Stimulated activated CD4-positive, alpha-beta T cell treated with anti-CD3 and anti-CD28 coated beads, Interleukin-4, amount 100 ng/mL, for 4 hours (primary cell): ENCODE results near the gene BICC1.
"Not testable (repeated sequence)": the region's sequence is repeated elsewhere in the genome, so short reads cannot be mapped to it uniquely, and the experiment has no call there.

Source experiments
- DNase-seq, 2 experiments: peaks; one replicate each; pipeline ENCODE4 v3.0.0-alpha.2; 2020

Gene BICC1

DNA sequence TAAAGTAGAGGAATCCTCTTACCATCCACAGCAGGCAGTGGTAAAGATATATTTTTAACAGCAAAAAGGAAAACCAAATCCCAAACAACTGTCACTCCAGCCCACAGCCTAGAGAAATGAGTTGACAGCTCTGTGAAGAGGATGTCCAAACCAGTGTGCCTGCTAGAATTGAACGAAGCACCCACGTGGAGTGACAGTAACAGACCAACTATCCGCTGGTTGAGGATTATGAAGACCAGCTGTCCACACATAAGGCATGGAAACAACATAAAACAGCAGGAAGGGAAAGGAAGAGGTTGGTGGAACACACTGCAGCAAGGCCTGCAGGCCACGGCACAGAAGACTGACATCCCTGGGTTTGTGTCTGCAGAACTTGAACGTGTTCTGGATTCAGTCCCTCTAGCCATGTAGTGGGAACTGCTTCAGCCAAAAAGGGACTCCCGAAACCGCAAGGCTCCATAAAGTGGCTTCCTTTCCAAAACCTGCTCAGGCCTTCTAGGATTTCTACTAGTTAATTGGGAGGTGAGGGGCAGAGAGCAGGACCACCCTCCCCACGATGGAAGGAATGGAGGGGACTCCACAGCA, 324.4 kb downstream of the BICC1 start:
- DNase-seq: no peak

DNA sequence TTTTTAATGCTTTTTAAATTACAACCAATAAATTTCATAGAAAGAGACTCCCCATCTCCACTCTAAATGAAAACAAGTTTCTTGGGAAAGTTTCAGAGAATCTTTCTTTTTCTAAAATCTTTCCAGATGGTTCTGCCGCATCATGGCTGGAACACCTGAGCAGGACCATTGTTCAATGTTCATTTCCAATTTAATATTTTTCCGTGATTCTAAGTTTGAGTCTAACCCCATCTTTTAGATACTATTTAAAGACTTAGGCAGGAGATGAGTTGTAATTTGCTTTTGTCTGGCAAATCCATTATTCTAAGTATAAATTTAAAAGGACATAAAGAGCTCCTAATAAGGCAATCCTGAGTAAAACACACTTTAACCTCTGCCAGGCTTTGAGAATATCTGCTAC, 325.2 kb downstream of the BICC1 start:
- DNase-seq: no peak

DNA sequence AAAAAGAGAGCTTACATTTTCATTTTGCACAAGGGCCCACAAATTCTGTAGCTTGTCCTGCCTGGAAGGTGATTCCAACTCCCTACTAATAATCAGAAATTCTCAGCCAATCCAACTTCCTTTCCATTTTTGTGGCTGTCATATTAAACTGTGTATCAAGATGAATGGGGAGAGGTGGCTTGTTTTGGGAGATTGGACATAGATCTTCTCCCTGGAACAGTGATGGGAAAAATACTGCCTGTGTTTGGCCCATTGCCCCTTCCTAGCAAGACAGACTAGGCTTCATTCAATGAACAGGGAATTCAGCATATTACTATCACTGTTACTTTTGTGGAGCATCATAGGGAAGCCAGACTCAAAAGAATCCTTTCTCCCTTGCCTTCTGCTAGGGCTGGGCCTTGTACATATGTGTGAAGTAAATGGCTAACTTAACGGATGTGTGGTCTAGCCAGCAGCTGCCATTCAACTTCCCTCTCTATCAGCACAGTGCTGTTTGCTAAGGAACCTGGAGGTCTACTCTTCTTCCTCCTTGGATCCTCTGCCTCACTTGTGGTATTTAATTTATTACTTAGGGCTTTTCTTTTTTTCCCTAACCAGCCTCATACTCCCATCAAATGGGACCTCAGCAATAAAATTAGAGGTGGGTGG, 326.0 kb downstream of the BICC1 start:
- DNase-seq: no peak

DNA sequence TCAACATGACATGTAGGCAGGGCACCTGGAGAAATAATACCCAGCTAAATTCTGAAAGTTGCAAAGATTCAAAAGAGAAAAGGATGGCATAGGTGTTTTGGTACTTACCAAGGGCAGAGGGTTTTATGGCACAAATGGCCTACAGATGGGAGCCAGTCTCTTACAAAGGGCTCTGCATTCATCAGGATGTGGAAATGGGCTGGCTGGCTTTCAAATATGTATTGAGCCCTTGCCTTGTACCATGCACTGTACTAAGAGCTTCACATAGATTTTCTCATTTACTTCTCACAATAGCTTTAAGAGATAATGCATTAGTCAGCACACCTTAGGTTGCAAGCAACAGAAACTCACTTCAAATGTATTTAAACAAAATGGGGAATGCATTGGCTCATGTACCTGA, 327.1 kb downstream of the BICC1 start:
- DNase-seq: no peak

DNA sequence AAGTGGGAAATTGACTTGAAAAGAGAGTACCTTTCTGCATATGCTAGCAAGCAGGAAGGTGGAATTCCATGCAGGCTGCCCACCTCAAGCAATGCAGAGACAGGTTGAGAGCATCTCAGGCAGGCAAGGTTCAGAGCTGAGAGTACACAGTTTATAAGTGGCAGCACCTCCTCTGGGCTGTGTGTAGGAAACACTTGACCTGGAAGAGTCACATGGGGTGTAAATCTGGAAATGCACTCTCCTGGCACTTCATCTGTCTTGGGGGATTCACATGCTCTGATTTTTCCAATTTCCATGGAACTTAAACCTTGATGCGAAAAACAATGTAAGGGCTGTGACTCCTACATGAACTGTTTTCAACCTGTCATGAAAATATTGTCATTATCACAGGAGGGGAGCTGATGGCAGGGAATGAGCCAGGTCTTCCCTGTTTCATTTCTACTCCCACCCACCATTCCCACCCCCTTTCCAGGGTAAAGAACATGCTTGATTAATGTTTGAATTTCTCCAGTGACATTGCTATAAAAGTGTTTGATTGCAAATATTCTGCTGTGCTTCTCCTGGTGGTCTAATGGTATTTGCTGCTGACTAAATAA, 328.3 kb downstream of the BICC1 start:
- no peak for DNase-seq

DNA sequence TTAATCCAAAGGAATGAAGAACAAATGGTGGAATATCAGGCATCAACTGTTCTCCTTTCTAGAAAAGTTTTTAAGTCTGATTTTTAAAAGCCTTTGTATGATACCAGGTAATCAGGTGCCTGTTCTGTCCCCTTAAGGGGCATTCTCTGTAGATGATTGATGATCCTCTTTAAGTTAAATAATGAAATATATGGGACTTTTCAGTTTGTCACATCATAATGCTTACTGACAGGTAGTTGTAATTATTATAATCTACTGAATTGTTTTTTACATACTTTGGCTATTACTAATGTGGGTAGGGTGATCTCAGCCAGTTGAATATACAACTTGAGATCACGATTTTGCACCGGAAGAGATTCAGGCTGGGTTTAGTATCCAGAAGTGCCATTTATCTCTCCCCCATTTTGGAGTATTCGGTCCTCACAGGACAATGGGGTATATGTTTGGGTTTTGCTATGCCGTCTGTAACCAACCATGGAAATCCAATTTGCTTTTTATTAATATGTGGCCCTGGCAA, 330.2 kb downstream of the BICC1 start:
- DNase-seq: no peak

DNA sequence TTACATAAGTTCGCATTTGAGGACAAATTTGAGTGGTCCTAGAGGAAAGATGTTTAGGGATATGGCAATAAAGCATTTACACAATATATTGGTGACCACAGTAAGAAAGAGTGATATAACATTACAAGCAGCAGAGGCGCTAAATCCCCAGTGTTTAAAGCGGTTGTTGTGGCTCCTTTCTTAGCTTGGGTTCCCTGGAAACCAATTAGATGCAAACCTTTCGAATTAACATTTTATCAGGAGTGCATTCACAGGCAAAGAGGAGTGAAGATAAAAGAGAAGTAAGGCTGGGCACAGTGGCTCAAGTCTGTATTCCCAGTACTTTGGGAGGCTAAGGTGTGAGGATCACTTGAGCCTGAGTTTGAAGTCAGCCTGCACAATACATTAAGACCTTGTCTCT, 331.1 kb downstream of the BICC1 start:
- no peak for DNase-seq

DNA sequence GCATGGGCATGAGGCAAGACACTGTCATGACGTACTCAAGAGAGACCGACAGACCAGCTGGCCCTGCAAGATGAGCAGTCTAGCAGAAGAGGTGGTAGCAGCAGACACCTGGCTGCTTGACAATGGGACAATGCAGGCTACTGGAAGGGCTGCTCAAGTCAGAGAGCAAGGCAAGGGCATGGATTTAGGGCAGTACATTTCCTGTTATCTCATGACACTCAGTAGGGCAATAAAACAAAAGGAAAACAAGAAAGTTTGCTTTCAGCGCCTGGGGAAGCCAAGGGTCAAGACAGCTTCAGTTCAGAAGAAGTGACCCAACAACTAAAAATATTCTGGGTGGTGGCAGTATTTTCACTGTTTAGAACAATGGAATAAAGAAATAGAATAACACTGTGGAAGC, 332.0 kb downstream of the BICC1 start:
- DNase-seq: no peak

DNA sequence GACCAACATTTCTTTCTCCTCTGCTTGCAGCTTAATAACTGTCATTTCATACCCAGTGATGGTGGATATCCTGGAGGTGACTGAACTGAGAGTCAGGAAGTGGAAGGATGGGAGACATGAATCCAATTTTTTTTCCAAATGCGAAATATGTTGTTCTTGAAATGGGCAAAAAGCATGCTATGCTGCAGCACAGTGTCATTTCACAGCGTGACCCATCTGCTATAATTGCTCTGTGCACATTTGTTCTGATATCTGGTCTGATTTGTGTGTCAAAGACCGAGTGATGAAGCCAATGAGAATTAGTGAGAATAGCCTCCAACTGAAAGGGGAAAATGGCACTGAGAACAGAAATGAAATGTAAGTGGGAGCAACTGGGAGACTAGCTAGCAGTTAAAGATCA, 334.2 kb downstream of the BICC1 start:
- no peak for DNase-seq

DNA sequence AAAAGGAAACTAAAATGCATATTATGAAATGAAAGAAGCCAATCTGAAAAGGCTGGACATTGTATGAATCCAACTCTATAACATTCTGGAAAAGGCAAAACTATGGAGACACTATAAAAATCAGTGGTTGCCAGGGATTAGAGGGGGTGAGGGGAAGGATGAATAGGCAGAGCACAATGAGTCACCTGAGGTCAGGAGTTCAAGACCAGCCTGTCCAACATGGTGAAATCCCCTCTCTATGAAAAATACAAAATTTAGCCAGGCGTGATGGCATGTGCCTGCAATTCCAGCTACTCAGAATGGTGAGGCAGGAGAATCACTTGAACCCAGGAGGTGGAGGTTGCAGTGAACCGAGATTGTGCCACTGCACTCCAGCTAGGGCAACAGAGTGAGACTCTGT, 338.9 kb downstream of the BICC1 start:
- no peak for DNase-seq

DNA sequence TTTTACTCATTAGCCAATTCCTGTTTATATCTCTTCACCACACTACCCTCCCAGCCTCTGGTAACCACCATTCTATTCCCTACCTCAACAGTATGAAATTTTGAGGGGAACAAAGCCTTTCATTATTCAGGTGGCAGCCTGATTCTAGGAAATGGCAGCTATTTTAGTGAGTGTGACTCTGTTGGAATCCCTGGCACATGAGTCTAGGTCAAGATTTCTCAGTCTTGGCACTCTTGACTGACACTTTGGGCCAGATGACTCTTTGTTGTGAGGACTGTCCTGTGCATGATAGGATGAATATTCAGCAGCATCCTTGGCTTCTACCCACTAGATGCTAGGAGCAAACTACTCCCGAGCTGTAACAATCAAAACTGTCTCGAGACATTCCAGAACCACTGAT, 341.0 kb downstream of the BICC1 start:
- DNase-seq: no peak

DNA sequence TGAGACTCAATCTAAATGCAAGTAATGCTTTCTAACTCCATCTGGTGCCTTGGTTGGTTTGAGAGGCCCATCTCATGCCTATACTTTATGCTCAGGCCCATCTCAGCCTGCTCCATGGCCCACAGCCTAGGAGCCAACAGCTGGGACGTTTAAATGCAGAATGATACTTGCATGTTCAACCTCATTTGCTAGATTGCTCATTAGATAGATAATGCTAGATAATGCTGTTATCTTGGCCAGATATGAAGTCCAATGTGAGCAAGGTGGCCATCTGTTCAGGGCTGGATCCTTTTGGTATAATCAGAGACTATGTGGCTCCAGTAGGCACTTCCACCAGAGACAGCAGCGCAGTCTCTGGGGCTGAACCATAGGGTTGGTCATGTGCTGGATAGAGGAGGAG, 342.1 kb downstream of the BICC1 start:
- no peak for DNase-seq

DNA sequence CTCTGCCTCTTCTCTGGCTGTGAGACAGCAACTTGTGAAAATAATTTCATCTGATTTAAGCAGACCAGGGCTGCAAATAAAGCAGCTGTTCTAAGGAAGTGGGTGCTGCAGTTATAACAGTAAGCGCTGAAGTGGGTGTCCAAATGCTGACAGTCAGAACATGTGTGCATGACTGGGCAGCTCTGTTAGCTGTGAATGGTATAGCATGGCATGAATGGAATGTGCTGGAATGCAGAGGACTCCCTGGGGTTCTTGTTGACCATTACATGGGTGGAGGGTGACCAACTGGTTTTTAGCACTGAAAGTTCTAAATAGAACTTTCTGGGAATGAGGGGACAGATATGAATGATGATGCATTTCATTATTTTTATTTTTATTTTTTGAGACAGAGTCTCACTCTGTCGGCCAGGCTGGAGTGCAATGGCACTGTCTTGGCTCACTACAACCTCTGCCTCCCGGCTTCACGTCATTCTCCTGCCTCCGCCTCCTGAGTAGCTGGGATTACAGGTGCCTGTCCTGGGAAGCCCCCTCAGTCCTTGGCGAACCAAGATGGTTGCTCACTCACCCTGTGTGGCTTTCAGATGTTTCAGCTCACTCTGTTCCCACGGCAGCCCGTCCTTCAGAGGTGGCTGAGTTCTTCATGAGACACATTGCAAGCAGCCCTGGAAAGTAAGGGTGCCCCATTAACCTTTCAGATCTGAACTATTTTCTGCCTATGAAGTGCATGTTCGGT, 344.0 kb downstream of the BICC1 start:
- no peak for DNase-seq

DNA sequence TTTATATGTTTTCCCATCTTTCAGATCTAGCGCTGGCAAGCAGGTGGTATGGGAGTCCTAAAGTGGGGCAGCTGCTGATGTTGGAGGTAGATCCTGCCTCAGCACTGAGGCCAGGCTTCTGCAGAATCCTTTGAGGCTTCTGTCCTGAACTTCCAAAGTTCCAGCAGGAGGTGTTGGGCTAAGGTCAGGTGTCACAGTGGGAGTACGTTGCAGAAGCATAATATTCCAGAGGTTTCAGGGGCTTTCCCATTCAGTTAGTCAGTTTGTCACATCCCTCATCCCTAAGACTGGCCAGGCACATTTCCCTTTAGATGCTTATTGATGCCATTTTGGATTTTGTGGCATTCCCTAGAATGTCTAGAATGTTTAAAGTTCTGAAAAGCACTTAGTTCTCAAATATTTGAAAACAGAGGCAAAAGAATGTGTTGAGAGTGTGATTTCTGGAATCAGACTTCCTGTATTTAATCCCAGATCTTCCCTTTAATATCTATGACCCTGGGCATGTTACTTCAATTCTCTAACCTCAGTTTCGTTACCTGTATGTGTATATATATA, 344.7 kb downstream of the BICC1 start:
- DNase-seq: no peak

DNA sequence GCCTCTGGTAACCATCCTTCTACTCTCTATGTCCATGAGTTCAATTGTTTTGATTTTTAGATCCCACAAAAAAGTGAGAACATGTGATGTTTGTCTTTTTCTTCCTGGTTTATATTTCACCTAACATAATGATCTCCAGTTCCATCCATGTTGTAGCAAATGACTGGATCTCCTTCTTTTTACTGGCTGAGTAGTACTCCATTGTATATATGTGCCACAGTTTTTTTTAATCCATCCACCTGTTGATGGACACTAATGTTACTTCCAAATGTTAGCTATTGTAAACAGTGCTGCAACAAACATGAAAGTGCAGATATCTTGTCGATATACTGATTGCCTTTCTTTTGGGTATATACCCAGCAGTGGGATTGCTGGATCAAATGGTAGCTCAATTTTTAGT, 345.5 kb downstream of the BICC1 start:
- not testable (repeated sequence) for DNase-seq

DNA sequence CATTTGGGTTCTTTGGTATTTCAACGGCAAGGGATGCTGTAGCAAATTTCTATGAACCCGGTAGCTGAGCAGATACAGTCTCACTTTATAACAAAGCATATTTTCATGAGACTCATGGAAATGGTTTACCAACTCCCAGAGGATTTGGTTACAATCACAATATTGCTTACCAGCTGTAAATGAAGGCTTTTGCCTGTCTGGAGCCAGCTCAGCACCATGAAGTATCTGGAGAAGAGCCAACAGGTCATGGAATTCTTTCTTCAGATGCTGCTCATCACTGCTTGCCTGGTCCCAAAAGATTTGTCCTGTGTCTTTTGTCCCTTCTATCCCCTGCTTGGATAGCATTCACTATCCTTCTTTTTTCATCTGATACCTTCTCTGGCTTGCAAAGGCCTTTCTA, 346.9 kb downstream of the BICC1 start:
- no peak for DNase-seq

DNA sequence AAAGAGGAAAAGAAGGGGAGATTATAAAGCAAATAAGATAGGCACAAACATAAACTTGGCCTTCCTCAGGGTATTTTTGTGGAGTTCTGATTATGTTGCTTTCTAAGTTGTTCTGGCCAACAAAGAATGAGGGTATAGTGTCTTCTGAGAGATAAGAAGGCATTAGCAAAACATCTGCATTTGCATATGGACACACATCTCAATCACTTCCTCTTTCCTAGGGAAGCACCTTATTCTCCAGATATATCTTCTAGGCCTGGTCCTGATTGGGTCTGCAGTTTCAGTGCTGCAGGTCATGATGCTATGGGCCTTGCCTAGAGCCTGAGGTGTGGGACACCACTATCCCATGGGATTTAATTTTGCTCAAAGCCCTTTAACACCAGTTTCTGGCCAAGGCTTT, 355.0 kb downstream of the BICC1 start:
- DNase-seq: no peak

DNA sequence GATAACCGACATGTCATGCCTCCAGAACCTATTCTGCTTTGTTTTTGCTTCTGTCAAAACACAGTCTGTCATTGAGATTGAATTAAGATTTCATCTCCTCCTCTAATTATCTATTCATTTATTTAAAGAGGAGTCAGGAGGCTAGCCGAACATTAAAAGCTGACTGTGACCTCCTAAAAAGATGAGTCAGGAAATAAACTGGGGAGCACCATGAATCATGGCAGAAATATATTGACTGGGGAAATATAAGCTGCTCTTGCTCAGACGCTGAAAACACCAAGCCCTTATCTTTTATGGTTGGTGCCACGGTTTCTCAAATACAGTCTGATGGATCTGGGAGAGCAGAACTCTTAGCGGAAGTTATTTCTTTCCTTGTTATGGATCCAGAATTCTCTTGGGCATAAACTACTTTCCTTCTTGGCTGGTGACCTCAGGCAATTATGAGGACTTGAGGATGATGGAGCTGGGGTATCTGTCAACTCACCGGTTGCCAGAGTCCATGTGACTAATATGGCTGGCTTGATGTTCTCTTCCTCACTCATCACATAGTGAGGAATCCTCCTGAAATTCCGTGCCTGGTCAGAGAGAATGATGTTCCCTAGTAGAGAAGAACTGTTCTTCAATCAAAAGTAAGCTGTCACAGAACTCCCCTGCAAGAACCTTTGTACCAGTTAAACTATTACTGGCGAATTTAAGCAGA, 356.2 kb downstream of the BICC1 start:
- no peak for DNase-seq

DNA sequence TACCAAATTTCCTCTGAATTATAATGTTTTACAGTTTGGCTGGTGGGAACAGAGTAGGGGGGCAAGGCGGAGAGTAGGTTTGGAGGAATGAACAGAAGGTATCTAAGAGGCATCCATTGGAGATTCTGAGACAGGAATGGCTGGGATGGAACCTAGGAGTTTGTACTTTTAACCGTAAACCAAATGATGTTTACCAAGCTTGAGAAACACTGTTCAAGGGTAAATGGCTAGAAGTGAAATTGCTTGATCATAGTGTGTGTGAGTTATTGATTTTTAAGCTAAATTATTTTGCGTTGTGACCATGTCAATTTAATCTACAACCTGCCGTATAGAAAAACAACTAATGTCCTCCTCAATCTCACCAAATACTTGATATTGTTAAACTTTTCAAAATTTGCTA, 357.4 kb downstream of the BICC1 start:
- no peak for DNase-seq

DNA sequence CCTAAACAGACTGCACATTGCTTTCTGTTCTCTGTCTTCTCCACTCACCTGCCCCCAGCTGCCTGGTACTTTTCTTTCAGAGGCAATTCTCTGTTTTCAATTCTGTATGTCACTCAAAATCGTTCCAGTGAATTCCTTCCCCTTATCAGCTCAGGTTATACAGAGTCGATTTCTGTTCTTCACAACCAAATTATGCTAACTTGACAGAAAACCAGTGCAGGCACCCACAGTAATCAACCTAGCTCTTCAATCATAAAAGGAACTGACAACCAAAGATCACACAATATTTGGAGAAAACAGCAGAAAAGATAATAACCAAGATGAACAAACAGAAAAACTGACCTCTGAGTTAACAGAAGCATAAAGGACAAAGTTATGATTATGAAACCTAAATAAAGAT, 360.5 kb downstream of the BICC1 start:
- no peak for DNase-seq
